WTC11 (cell line): Measurements from ENCODE around the gene ADAMTSL4. TPM values are rescaled to one million over a fixed set of nuclear protein-coding genes. Genes with fewer than 3 reads are reported as not detected.
A peak's percentile ranks its signal among the peaks of the same experiment; 100 is the strongest.

Experiments used
- ARID4B ChIP-seq: sonication (generic); formaldehyde crosslinking; IDR thresholded peaks from 2 replicates; pipeline ENCODE4 v1.8.0; 2023; ENCODE audit warnings: missing genetic modification reagents, mild to moderate bottlenecking, borderline replicate concordance
- ATF1 ChIP-seq: sonication (generic); formaldehyde crosslinking; IDR thresholded peaks from 2 replicates; pipeline ENCODE4 v1.8.1; 2023; ENCODE audit warnings: mild to moderate bottlenecking, moderate library complexity, missing genetic modification reagents
- CREB1 ChIP-seq: sonication (generic); formaldehyde crosslinking; IDR thresholded peaks from 2 replicates; pipeline ENCODE4 v1.8.0; 2023; ENCODE audit warnings: mild to moderate bottlenecking, missing genetic modification reagents
- CTCF ChIP-seq: fragments of 200-600 bp; IDR thresholded peaks from 2 replicates; pipeline ENCODE4 v1.8.0; 2022; ENCODE audit warnings: antibody characterized with exemption
- E2F4 ChIP-seq: sonication (generic); formaldehyde crosslinking; IDR thresholded peaks from 2 replicates; pipeline ENCODE4 v1.8.1; 2022; ENCODE audit warnings: low read depth, mild to moderate bottlenecking, moderate library complexity, missing genetic modification reagents, borderline replicate concordance
- GRHL2 ChIP-seq: fragments of 250-450 bp; sonication (Bioruptor Pico); IDR thresholded peaks from 2 replicates; pipeline ENCODE4 v1.8.0; 2022; ENCODE audit warnings: mild to moderate bottlenecking, moderate library complexity; ENCODE audit not compliant: insufficient replicate concordance, severe bottlenecking
- NFYB ChIP-seq: sonication (generic); formaldehyde crosslinking; conservative IDR thresholded peaks from 2 replicates; pipeline ENCODE4 v1.8.0; 2022; ENCODE audit warnings: low read depth, missing genetic modification reagents
- PRRX2 ChIP-seq: fragments of 250-450 bp; sonication (Bioruptor Pico); IDR thresholded peaks from 2 replicates; pipeline ENCODE4 v1.8.0; 2021; ENCODE audit warnings: mild to moderate bottlenecking
- SMAD4 ChIP-seq: sonication (generic); formaldehyde crosslinking; IDR thresholded peaks from 2 replicates; pipeline ENCODE4 v1.8.0; 2022; ENCODE audit warnings: mild to moderate bottlenecking, missing genetic modification reagents
- SOX15 ChIP-seq: fragments of 250-450 bp; sonication (Bioruptor Pico); IDR thresholded peaks from 2 replicates; pipeline ENCODE4 v1.9.0; 2021; ENCODE audit warnings: mild to moderate bottlenecking
- ZBTB43 ChIP-seq: sonication (generic); formaldehyde crosslinking; IDR thresholded peaks from 2 replicates; pipeline ENCODE4 v1.8.1; 2023; ENCODE audit warnings: mild to moderate bottlenecking, missing genetic modification reagents
- total RNA-seq: library from RNA; stranded (reverse); gene quantifications from 3 replicates; pipeline ENCODE4 v1.2.3, GENCODE V29; 2021
- TF ChIP-seq, protein P1 (sequence below): sonication (generic); formaldehyde crosslinking; IDR thresholded peaks from 2 replicates; pipeline ENCODE4 v1.8.0; 2022; ENCODE audit warnings: mild to moderate bottlenecking, missing genetic modification reagents
- TF ChIP-seq, protein P2 (sequence below): sonication (generic); formaldehyde crosslinking; IDR thresholded peaks from 2 replicates; pipeline ENCODE4 v1.8.1; 2022; ENCODE audit warnings: low read depth, missing genetic modification reagents, borderline replicate concordance
- TF ChIP-seq, protein P3 (sequence below): sonication (generic); formaldehyde crosslinking; IDR thresholded peaks from 2 replicates; pipeline ENCODE4 v1.8.1; 2023; ENCODE audit warnings: mild to moderate bottlenecking, missing genetic modification reagents, borderline replicate concordance
- TF ChIP-seq, protein P4 (sequence below): sonication (generic); formaldehyde crosslinking; IDR thresholded peaks from 2 replicates; pipeline ENCODE4 v1.8.0; 2023; ENCODE audit warnings: mild to moderate bottlenecking, missing genetic modification reagents

ADAMTSL4 gene
- total RNA-seq, 1 experiment from 2014 or later = 6.6 TPM

DNA sequence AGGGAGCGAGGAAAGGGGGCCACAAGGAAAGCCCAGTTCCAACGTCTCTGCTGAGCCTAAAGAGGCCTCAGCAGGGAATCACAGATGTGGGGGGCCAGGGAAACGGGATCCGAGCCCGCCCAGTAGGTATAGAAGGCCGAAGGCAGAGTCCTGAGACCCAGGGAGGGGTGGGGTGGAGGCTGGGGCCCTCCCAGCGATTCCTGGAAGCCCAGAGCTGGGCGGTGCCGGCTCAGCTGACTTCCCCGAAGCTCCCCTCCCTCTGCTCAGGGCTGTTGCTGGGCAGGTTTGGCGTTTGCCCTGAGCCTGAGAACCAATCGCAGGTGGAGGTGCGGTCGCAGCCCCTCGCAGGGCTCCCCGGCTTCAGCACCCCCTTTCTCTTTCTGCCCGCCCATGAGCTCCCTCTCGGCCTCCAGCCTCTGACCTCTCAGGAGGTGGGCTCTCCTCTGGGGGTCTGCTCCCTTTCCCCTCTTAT lies 12.8 kb downstream of the ADAMTSL4 start (continued):
- TF ChIP-seq, protein P1, sequence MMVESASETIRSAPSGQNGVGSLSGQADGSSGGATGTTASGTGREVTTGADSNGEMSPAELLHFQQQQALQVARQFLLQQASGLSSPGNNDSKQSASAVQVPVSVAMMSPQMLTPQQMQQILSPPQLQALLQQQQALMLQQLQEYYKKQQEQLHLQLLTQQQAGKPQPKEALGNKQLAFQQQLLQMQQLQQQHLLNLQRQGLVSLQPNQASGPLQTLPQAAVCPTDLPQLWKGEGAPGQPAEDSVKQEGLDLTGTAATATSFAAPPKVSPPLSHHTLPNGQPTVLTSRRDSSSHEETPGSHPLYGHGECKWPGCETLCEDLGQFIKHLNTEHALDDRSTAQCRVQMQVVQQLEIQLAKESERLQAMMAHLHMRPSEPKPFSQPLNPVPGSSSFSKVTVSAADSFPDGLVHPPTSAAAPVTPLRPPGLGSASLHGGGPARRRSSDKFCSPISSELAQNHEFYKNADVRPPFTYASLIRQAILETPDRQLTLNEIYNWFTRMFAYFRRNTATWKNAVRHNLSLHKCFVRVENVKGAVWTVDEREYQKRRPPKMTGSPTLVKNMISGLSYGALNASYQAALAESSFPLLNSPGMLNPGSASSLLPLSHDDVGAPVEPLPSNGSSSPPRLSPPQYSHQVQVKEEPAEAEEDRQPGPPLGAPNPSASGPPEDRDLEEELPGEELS (CRISPR knock-in tag) = no peak
- TF ChIP-seq, protein P2, sequence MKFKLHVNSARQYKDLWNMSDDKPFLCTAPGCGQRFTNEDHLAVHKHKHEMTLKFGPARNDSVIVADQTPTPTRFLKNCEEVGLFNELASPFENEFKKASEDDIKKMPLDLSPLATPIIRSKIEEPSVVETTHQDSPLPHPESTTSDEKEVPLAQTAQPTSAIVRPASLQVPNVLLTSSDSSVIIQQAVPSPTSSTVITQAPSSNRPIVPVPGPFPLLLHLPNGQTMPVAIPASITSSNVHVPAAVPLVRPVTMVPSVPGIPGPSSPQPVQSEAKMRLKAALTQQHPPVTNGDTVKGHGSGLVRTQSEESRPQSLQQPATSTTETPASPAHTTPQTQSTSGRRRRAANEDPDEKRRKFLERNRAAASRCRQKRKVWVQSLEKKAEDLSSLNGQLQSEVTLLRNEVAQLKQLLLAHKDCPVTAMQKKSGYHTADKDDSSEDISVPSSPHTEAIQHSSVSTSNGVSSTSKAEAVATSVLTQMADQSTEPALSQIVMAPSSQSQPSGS (CRISPR knock-in tag) = no peak
- TF ChIP-seq PRRX2 (CRISPR knock-in tag) (no peak), ARID4B (CRISPR knock-in tag) (peak; percentile 25; the same call in 1 of the 2 replicates), SMAD4 (no peak), NFYB (CRISPR knock-in tag) (peak; percentile 50; the same call in 1 of the 2 replicates), ZBTB43 (CRISPR knock-in tag) (no peak), CREB1 (CRISPR knock-in tag) (0 out of 2 replicates have a peak, but pooled peaks have one; percentile 35), ATF1 (CRISPR knock-in tag) (no peak), CTCF (no peak), E2F4 (CRISPR knock-in tag) (no peak), GRHL2 (CRISPR knock-in tag) (no peak), SOX15 (CRISPR knock-in tag) (no peak)
- TF ChIP-seq, protein P3, sequence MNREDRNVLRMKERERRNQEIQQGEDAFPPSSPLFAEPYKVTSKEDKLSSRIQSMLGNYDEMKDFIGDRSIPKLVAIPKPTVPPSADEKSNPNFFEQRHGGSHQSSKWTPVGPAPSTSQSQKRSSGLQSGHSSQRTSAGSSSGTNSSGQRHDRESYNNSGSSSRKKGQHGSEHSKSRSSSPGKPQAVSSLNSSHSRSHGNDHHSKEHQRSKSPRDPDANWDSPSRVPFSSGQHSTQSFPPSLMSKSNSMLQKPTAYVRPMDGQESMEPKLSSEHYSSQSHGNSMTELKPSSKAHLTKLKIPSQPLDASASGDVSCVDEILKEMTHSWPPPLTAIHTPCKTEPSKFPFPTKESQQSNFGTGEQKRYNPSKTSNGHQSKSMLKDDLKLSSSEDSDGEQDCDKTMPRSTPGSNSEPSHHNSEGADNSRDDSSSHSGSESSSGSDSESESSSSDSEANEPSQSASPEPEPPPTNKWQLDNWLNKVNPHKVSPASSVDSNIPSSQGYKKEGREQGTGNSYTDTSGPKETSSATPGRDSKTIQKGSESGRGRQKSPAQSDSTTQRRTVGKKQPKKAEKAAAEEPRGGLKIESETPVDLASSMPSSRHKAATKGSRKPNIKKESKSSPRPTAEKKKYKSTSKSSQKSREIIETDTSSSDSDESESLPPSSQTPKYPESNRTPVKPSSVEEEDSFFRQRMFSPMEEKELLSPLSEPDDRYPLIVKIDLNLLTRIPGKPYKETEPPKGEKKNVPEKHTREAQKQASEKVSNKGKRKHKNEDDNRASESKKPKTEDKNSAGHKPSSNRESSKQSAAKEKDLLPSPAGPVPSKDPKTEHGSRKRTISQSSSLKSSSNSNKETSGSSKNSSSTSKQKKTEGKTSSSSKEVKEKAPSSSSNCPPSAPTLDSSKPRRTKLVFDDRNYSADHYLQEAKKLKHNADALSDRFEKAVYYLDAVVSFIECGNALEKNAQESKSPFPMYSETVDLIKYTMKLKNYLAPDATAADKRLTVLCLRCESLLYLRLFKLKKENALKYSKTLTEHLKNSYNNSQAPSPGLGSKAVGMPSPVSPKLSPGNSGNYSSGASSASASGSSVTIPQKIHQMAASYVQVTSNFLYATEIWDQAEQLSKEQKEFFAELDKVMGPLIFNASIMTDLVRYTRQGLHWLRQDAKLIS (CRISPR knock-in tag) = no peak; the same call in 1 of the 2 replicates
- TF ChIP-seq, protein P4, sequence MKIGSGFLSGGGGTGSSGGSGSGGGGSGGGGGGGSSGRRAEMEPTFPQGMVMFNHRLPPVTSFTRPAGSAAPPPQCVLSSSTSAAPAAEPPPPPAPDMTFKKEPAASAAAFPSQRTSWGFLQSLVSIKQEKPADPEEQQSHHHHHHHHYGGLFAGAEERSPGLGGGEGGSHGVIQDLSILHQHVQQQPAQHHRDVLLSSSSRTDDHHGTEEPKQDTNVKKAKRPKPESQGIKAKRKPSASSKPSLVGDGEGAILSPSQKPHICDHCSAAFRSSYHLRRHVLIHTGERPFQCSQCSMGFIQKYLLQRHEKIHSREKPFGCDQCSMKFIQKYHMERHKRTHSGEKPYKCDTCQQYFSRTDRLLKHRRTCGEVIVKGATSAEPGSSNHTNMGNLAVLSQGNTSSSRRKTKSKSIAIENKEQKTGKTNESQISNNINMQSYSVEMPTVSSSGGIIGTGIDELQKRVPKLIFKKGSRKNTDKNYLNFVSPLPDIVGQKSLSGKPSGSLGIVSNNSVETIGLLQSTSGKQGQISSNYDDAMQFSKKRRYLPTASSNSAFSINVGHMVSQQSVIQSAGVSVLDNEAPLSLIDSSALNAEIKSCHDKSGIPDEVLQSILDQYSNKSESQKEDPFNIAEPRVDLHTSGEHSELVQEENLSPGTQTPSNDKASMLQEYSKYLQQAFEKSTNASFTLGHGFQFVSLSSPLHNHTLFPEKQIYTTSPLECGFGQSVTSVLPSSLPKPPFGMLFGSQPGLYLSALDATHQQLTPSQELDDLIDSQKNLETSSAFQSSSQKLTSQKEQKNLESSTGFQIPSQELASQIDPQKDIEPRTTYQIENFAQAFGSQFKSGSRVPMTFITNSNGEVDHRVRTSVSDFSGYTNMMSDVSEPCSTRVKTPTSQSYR (CRISPR knock-in tag) = 0 out of 2 replicates have a peak, but pooled peaks have one; percentile 48
